ENCODE data around the gene AVPI1. TPM values are rescaled to one million over a fixed set of nuclear protein-coding genes. Genes with fewer than 3 reads are reported as not detected.

The AVPI1 gene
- total and polyA plus RNA-seq, 2 of the 13 experiments (the other 11 are each of a cell fraction or from before 2014, with no cell fraction given) = 39.8 to 61.2 TPM

- no peak for TF ChIP-seq ZNF619 (CRISPR knock-in tag; IDR thresholded peaks at IDR 0.05)
- no peak; the same call in 1 of the 2 replicates for TF ChIP-seq PHF21A (CRISPR knock-in tag; IDR thresholded peaks at IDR 0.05)
- TF ChIP-seq ZNF180 (CRISPR knock-in tag; IDR thresholded peaks at IDR 0.05; ENCODE audit: borderline replicate concordance, low read depth) = no peak
- no peak for TF ChIP-seq ZNF12 (CRISPR knock-in tag; IDR thresholded peaks at IDR 0.05)
- TF ChIP-seq TGIF2 (CRISPR knock-in tag; IDR thresholded peaks at IDR 0.05) = peak; percentile 75
- no peak for TF ChIP-seq ZNF275 (CRISPR knock-in tag; IDR thresholded peaks at IDR 0.05; ENCODE audit: borderline replicate concordance)
- no peak for TF ChIP-seq ZNF33A (CRISPR knock-in tag; IDR thresholded peaks at IDR 0.05; ENCODE audit: borderline replicate concordance)
- TF ChIP-seq HIVEP1 (CRISPR knock-in tag; IDR thresholded peaks at IDR 0.05) = no peak
- no peak for TF ChIP-seq ZFP36L2 (CRISPR knock-in tag; IDR thresholded peaks at IDR 0.05)
- TF ChIP-seq CTCF (CRISPR knock-in tag; IDR thresholded peaks at IDR 0.05) = no peak; the same call in 1 of the 2 replicates
- TF ChIP-seq ZNF773 (CRISPR knock-in tag; IDR thresholded peaks at IDR 0.05; ENCODE audit: borderline replicate concordance) = no peak
- no peak for TF ChIP-seq MTF2 (CRISPR knock-in tag; IDR thresholded peaks at IDR 0.05; ENCODE audit: borderline replicate concordance)
- TF ChIP-seq HCFC1 (IDR thresholded peaks at IDR 0.05; ENCODE audit: low read depth, low read length) = no peak
- no peak for TF ChIP-seq ZNF550 (CRISPR knock-in tag; IDR thresholded peaks at IDR 0.05; ENCODE audit: borderline replicate concordance)
- TF ChIP-seq ZNF142 (CRISPR knock-in tag; IDR thresholded peaks at IDR 0.05) = no peak
- TF ChIP-seq ZNF496 (CRISPR knock-in tag; IDR thresholded peaks at IDR 0.05; ENCODE audit: insufficient replicate concordance) = no peak
- no peak for TF ChIP-seq ZNF264 (CRISPR knock-in tag; IDR thresholded peaks at IDR 0.05)
- no peak for TF ChIP-seq NR2F2 (IDR thresholded peaks at IDR 0.05; ENCODE audit: borderline replicate concordance, low read depth)
- no peak for TF ChIP-seq SALL2 (CRISPR knock-in tag; IDR thresholded peaks at IDR 0.05)
- TF ChIP-seq ZNF607 (CRISPR knock-in tag; IDR thresholded peaks at IDR 0.05; ENCODE audit: borderline replicate concordance) = no peak
Measured at GRCh38 chr10:97640174-97640867, 46.7 kb downstream of the AVPI1 start, which contains the start of gene PI4K2A (continued).

Measured in HepG2 (cell line).